NK-92 (cell line): Measurements from ENCODE around the gene AGPAT2.

Experiments used
- DNase-seq: peaks from one replicate; lab custom pipeline; 2025; ENCODE audit not compliant: unreplicated experiment; lab: John Stamatoyannopoulos, UW

Gene AGPAT2

GRCh38 chr9:136629001-136629878, 58.0 kb downstream of the AGPAT2 start:
- DNase-seq = no peak

GRCh38 chr9:136628268-136628667, 59.0 kb downstream of the AGPAT2 start:
- no peak for DNase-seq

- DNase-seq = no peak
Measured at GRCh38 chr9:136627703-136628102, 59.6 kb downstream of the AGPAT2 start.

- no peak for DNase-seq
Measured at GRCh38 chr9:136626740-136627642, 60.3 kb downstream of the AGPAT2 start.

GRCh38 chr9:136626066-136626725, 61.1 kb downstream of the AGPAT2 start:
- DNase-seq = no peak

GRCh38 chr9:136625101-136626065, 61.9 kb downstream of the AGPAT2 start:
- no peak for DNase-seq

- DNase-seq = no peak
Measured at GRCh38 chr9:136624184-136624951, 62.9 kb downstream of the AGPAT2 start.

- DNase-seq = no peak
Measured at GRCh38 chr9:136623842-136624183, 63.4 kb downstream of the AGPAT2 start.
